ENCODE measurements around the gene SPC24.

- TF ChIP-seq POLR2A (IDR thresholded peaks at IDR 0.05): no peak
- TF ChIP-seq, protein P1, sequence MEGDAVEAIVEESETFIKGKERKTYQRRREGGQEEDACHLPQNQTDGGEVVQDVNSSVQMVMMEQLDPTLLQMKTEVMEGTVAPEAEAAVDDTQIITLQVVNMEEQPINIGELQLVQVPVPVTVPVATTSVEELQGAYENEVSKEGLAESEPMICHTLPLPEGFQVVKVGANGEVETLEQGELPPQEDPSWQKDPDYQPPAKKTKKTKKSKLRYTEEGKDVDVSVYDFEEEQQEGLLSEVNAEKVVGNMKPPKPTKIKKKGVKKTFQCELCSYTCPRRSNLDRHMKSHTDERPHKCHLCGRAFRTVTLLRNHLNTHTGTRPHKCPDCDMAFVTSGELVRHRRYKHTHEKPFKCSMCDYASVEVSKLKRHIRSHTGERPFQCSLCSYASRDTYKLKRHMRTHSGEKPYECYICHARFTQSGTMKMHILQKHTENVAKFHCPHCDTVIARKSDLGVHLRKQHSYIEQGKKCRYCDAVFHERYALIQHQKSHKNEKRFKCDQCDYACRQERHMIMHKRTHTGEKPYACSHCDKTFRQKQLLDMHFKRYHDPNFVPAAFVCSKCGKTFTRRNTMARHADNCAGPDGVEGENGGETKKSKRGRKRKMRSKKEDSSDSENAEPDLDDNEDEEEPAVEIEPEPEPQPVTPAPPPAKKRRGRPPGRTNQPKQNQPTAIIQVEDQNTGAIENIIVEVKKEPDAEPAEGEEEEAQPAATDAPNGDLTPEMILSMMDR (IDR thresholded peaks at IDR 0.05): no peak
Observed at GRCh38 chr19:11131471-11131870, 24.1 kb downstream of the SPC24 start.
